GM23338 (cell line): ENCODE measurements around the gene FASTKD3. TPM values are rescaled to one million over a fixed set of nuclear protein-coding genes. Genes with fewer than 3 reads are reported as not detected.

Experiments
- ATAC-seq: fragments of 200-7000 bp; cut with Tn5 transposase; 3 replicates; pipeline ENCODE4 v1.9.1; 2020
- DNase-seq: peaks from one replicate; pipeline ENCODE4 v3.0.0-alpha.2; 2015; ENCODE audit warnings: low spot score
- H2AFZ ChIP-seq: fragments of 200-600 bp; sonication (generic); 2 replicates; pipeline ENCODE4 v1.8.0; 2016; ENCODE audit warnings: antibody characterized with exemption, mild to moderate bottlenecking, moderate library complexity
- H3F3A ChIP-seq: fragments of 200-600 bp; sonication (generic); replicated peaks from 2 replicates; pipeline ENCODE4 v1.8.0; 2017; ENCODE audit warnings: antibody characterized with exemption, mixed run types, low read depth
- H3K27ac ChIP-seq: fragments of 200-600 bp; sonication (generic); 2 replicates; pipeline ENCODE4 v1.6.1; 2016; ENCODE audit warnings: low read depth
- H3K27me3 ChIP-seq: fragments of 200-600 bp; sonication (generic); 2 replicates; pipeline ENCODE4 v1.8.0; 2016; ENCODE audit warnings: mild to moderate bottlenecking, mixed run types, moderate library complexity; ENCODE audit not compliant: insufficient read depth
- H3K36me3 ChIP-seq: fragments of 200-600 bp; sonication (generic); 2 replicates; pipeline ENCODE4 v1.8.0; 2016; ENCODE audit warnings: mild to moderate bottlenecking; ENCODE audit not compliant: insufficient read depth
- H3K4me1 ChIP-seq: fragments of 200-600 bp; sonication (generic); 2 replicates; pipeline ENCODE4 v1.8.0; 2016; ENCODE audit warnings: mild to moderate bottlenecking, moderate library complexity; ENCODE audit not compliant: insufficient read depth
- H3K4me2 ChIP-seq: fragments of 200-600 bp; sonication (generic); 2 replicates; pipeline ENCODE4 v1.7.1; 2017; ENCODE audit warnings: mixed run types
- H3K4me3 ChIP-seq: fragments of 200-600 bp; sonication (generic); 2 replicates; pipeline ENCODE4 v1.6.1; 2016; ENCODE audit warnings: mixed run types
- H3K79me2 ChIP-seq: fragments of 200-600 bp; sonication (generic); replicated peaks from 2 replicates; pipeline ENCODE4 v1.8.0; 2017; ENCODE audit warnings: mild to moderate bottlenecking; ENCODE audit not compliant: insufficient read depth
- H3K9me2 ChIP-seq: fragments of 200-600 bp; sonication (generic); 2 replicates; pipeline ENCODE4 v1.8.0; 2017; ENCODE audit not compliant: insufficient read depth
- H4K20me1 ChIP-seq: fragments of 200-600 bp; sonication (generic); replicated peaks from 2 replicates; pipeline ENCODE4 v1.8.0; 2017; ENCODE audit warnings: mild to moderate bottlenecking; ENCODE audit not compliant: insufficient read depth
- H3K27ac Mint-ChIP-seq: 2 replicates; pipeline ENCODE4 v1.8.0; 2020; ENCODE audit warnings: inconsistent platforms, mild to moderate bottlenecking, moderate library complexity, mixed read lengths
- H3K27me3 Mint-ChIP-seq: 3 replicates; pipeline ENCODE4 v1.8.0; 2022; ENCODE audit warnings: low read depth, mild to moderate bottlenecking, moderate library complexity, mixed read lengths, inconsistent platforms; ENCODE audit not compliant: insufficient read depth, poor library complexity
- H3K36me3 Mint-ChIP-seq: 3 replicates; pipeline ENCODE4 v1.8.0; 2021; ENCODE audit warnings: low read depth, mild to moderate bottlenecking, inconsistent platforms, moderate library complexity, mixed read lengths
- H3K4me1 Mint-ChIP-seq: 3 replicates; pipeline ENCODE4 v1.8.0; 2020; ENCODE audit warnings: mild to moderate bottlenecking, inconsistent platforms, mixed read lengths
- H3K4me3 Mint-ChIP-seq: 3 replicates; pipeline ENCODE4 v1.8.0; 2021; ENCODE audit warnings: moderate library complexity, mild to moderate bottlenecking, inconsistent platforms, mixed read lengths
- H3K9me3 Mint-ChIP-seq: 3 replicates; pipeline ENCODE4 v1.8.0; 2020; ENCODE audit warnings: moderate library complexity, mild to moderate bottlenecking, inconsistent platforms, mixed read lengths
- CREB1 ChIP-seq: fragments of 250-450 bp; sonication (Bioruptor Pico); IDR thresholded peaks from 2 replicates; pipeline ENCODE4 v1.5.0; 2020; ENCODE audit warnings: low read depth, mild to moderate bottlenecking, moderate library complexity
- CTCF ChIP-seq, 2 experiments: fragments of 200-600 bp in 1 of 2; sonication (generic) in 1 of 2; conservative IDR thresholded peaks; 2 replicates each; pipeline versions ENCODE4 v1.5.1 to v1.6.1; 2016 to 2017; ENCODE audit warnings: antibody characterized with exemption in 2 of 2, low read depth in 2 of 2, mild to moderate bottlenecking in 2 of 2, moderate library complexity in 1 of 2
- ETS1 ChIP-seq: IDR thresholded peaks from 2 replicates; pipeline ENCODE4 v1.6.1; 2016; ENCODE audit warnings: antibody characterized with exemption
- EZH2 ChIP-seq: fragments of 200-600 bp; sonication (generic); IDR thresholded peaks from one replicate; pipeline ENCODE4 v1.8.0; 2017; ENCODE audit warnings: antibody characterized with exemption, mild to moderate bottlenecking, low read depth; ENCODE audit not compliant: unreplicated experiment
- EZH2phosphoT487 ChIP-seq: fragments of 200-600 bp; sonication (generic); IDR thresholded peaks from one replicate; pipeline ENCODE4 v1.8.1; 2018; ENCODE audit warnings: antibody characterized with exemption; ENCODE audit not compliant: unreplicated experiment
- JUNB ChIP-seq: IDR thresholded peaks from one replicate; pipeline ENCODE4 v1.6.1; 2016; ENCODE audit warnings: antibody characterized with exemption; ENCODE audit not compliant: unreplicated experiment
- NANOG ChIP-seq: IDR thresholded peaks from 2 replicates; pipeline ENCODE4 v1.6.1; 2016; ENCODE audit warnings: antibody characterized with exemption, borderline replicate concordance
- POLR2AphosphoS5 ChIP-seq: IDR thresholded peaks from 2 replicates; pipeline ENCODE4 v1.6.1; 2016; ENCODE audit warnings: antibody characterized with exemption, low read depth
- ZNF331 ChIP-seq: fragments of 250-450 bp; sonication (Bioruptor Pico); IDR thresholded peaks from 2 replicates; pipeline ENCODE4 v1.5.0; 2020; ENCODE audit warnings: low read depth, mild to moderate bottlenecking, moderate library complexity
- polyA plus RNA-seq: library from polyadenylated mRNA; unstranded; fragments of >200 nt; fragmentation: Nextera tagmentation; extraction: Ambion mirVana; gene quantifications from 2 replicates; pipeline ENCODE4 v1.2.1, GENCODE V29; 2016
- total RNA-seq: library from RNA; depleted of rRNA; stranded (reverse); fragments of >200 nt; shearing (Covaris generic); gene quantifications from 2 replicates; pipeline ENCODE4 v1.2.3, GENCODE V29; 2014
- TF ChIP-seq, protein P1 (sequence below): fragments of 250-450 bp; sonication (Bioruptor Pico); IDR thresholded peaks from 2 replicates; pipeline ENCODE4 v1.5.0; 2020; ENCODE audit warnings: mild to moderate bottlenecking, moderate library complexity

Gene FASTKD3
- total and polyA plus RNA-seq, 2 experiments from 2014 or later: 10.8 to 13.5 TPM

DNA sequence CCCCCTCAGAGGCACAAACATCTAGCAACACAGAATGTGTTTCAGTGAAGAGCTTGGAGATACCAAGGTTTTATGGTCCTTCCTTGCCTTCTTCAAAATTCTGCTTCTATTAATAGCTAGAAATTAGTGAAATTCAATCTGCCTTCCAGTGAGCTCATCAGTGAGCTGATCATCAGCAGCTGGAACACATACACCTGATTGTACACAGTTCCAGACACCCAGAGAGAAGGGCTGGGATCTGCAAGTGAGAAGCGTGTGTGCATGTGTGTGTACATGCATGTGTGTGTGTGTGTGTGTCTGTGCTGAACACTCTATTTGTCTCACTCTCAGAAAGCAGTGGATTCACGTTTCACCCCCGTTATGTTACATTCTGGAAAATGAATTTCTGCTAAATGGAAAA, 46.4 kb downstream of the FASTKD3 start:
- H3K27ac Mint-ChIP-seq: no peak overlapping the region
- peaks cover 37% of the 10 kb centered on the region for H3K36me3 Mint-ChIP-seq
- no peaks in the 10 kb centered on the region for H3K4me1 ChIP-seq
- H3K27ac ChIP-seq: no peak overlapping the region
- no peaks in the 10 kb centered on the region for H3K9me2 ChIP-seq
- no peaks in the 10 kb centered on the region for H3K27me3 Mint-ChIP-seq
- H3K4me2 ChIP-seq: no peak overlapping the region
- no peaks in the 10 kb centered on the region for H4K20me1 ChIP-seq
- no peaks in the 10 kb centered on the region for H3K4me1 Mint-ChIP-seq
- H3K36me3 ChIP-seq: peaks cover 14% of the 10 kb centered on the region
- H3K79me2 ChIP-seq: no peaks in the 10 kb centered on the region
- 0 out of 2 replicates have a peak, but pooled peaks cover 6% of the 10 kb centered on the region for H3F3A ChIP-seq
- H3K27me3 ChIP-seq: no peaks in the 10 kb centered on the region
- no peak for ATAC-seq
- no peak for DNase-seq
- no peak overlapping the region for H3K4me3 Mint-ChIP-seq
- H3K4me3 ChIP-seq: no peak overlapping the region
- no peaks in the 10 kb centered on the region for H3K9me3 Mint-ChIP-seq
- TF ChIP-seq CREB1 (CRISPR knock-in tag) (no peak), JUNB (no peak), CTCF (conservative IDR thresholded peaks at IDR 0.05; ENCODE audit: low read depth in 2 of 2) (no peak), POLR2AphosphoS5 (no peak), ETS1 (no peak), NANOG (no peak), EZH2phosphoT487 (no peak), EZH2 (no peak), ZNF331 (CRISPR knock-in tag) (no peak)
- no peak overlapping the region for H2AFZ ChIP-seq

DNA sequence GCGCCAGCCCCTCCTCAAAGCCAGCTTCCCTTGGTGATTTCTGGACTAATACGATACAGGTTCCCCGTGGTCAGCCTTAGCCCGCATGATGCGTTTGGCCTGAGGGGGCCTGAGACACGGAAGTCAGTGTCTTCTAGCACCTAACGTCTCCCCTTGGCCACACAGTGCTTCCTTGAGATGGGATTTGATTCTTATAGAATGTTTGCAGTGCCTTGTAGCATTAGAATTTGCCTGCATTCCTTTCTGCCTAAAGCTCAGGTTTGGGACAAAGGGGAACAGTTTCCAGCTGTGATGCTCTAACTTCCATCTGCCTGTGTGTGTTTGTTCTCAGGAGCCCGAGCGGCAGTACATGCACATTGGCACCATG, 52.3 kb downstream of the FASTKD3 start:
- TF ChIP-seq JUNB (no peak), POLR2AphosphoS5 (0 out of 2 replicates have a peak, but pooled peaks have one; percentile 14)
- TF ChIP-seq, protein P1, sequence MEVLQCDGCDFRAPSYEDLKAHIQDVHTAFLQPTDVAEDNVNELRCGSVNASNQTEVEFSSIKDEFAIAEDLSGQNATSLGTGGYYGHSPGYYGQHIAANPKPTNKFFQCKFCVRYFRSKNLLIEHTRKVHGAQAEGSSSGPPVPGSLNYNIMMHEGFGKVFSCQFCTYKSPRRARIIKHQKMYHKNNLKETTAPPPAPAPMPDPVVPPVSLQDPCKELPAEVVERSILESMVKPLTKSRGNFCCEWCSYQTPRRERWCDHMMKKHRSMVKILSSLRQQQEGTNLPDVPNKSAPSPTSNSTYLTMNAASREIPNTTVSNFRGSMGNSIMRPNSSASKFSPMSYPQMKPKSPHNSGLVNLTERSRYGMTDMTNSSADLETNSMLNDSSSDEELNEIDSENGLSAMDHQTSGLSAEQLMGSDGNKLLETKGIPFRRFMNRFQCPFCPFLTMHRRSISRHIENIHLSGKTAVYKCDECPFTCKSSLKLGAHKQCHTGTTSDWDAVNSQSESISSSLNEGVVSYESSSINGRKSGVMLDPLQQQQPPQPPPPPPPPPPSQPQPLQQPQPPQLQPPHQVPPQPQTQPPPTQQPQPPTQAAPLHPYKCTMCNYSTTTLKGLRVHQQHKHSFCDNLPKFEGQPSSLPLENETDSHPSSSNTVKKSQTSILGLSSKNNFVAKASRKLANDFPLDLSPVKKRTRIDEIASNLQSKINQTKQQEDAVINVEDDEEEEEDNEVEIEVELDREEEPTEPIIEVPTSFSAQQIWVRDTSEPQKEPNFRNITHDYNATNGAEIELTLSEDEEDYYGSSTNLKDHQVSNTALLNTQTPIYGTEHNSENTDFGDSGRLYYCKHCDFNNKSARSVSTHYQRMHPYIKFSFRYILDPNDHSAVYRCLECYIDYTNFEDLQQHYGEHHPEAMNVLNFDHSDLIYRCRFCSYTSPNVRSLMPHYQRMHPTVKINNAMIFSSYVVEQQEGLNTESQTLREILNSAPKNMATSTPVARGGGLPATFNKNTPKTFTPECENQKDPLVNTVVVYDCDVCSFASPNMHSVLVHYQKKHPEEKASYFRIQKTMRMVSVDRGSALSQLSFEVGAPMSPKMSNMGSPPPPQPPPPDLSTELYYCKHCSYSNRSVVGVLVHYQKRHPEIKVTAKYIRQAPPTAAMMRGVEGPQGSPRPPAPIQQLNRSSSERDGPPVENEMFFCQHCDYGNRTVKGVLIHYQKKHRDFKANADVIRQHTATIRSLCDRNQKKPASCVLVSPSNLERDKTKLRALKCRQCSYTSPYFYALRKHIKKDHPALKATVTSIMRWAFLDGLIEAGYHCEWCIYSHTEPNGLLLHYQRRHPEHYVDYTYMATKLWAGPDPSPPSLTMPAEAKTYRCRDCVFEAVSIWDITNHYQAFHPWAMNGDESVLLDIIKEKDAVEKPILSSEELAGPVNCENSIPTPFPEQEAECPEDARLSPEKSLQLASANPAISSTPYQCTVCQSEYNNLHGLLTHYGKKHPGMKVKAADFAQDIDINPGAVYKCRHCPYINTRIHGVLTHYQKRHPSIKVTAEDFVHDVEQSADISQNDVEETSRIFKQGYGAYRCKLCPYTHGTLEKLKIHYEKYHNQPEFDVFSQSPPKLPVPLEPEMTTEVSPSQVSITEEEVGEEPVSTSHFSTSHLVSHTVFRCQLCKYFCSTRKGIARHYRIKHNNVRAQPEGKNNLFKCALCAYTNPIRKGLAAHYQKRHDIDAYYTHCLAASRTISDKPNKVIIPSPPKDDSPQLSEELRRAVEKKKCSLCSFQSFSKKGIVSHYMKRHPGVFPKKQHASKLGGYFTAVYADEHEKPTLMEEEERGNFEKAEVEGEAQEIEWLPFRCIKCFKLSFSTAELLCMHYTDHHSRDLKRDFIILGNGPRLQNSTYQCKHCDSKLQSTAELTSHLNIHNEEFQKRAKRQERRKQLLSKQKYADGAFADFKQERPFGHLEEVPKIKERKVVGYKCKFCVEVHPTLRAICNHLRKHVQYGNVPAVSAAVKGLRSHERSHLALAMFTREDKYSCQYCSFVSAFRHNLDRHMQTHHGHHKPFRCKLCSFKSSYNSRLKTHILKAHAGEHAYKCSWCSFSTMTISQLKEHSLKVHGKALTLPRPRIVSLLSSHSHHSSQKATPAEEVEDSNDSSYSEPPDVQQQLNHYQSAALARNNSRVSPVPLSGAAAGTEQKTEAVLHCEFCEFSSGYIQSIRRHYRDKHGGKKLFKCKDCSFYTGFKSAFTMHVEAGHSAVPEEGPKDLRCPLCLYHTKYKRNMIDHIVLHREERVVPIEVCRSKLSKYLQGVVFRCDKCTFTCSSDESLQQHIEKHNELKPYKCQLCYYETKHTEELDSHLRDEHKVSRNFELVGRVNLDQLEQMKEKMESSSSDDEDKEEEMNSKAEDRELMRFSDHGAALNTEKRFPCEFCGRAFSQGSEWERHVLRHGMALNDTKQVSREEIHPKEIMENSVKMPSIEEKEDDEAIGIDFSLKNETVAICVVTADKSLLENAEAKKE (CRISPR knock-in tag): no peak
- Histone ChIP-seq H3K4me2 (no peak overlapping the region), H3K9me2 (no peaks in the 10 kb centered on the region), H3F3A (no peaks in the 10 kb centered on the region), H4K20me1 (no peaks in the 10 kb centered on the region), H3K4me1 (peaks cover 16% of the 10 kb centered on the region), H2AFZ (no peak overlapping the region), H3K27ac (peak overlapping the region; percentile 34; the same call in 1 of the 2 replicates), H3K4me3 (no peak overlapping the region), H3K36me3 (peaks cover 20% of the 10 kb centered on the region; the same call in 1 of the 2 replicates), H3K27me3 (no peaks in the 10 kb centered on the region), H3K79me2 (no peaks in the 10 kb centered on the region)
- H3K4me3 Mint-ChIP-seq: no peak overlapping the region
- peaks cover 19% of the 10 kb centered on the region for H3K36me3 Mint-ChIP-seq
- peak overlapping the region; percentile 66; the same call in 1 of the 2 replicates for H3K27ac Mint-ChIP-seq
- DNase-seq: no peak
- no peaks in the 10 kb centered on the region for H3K27me3 Mint-ChIP-seq
- peaks cover 25% of the 10 kb centered on the region for H3K4me1 Mint-ChIP-seq
- H3K9me3 Mint-ChIP-seq: no peaks in the 10 kb centered on the region; the same call in 2 of the 3 replicates
- peak; percentile 52 for ATAC-seq
